Sciatic nerve (tissue), 2 donors: ENCODE data around the gene SUCLG2. TPM values are rescaled to one million over a fixed set of nuclear protein-coding genes. Genes with fewer than 3 reads are reported as not detected.

Source experiments
- ATAC-seq: fragments of 200-7000 bp; cut with Tn5 transposase; one replicate; pipeline ENCODE4 v1.9.1; 2020; ENCODE audit warnings: mild to moderate bottlenecking, moderate library complexity
- DNase-seq: peaks from one replicate; pipeline ENCODE4 v3.0.0-alpha.2; 2020; ENCODE audit warnings: low spot score
- intact Hi-C: fragments of 100-400 bp; cut with DNase I; formaldehyde crosslinking; loops from one replicate; pipeline ENCODE4 v1.14.2; 2022
- total RNA-seq: library from RNA; stranded (reverse); fragmentation: NEBNext Ultra II Directional; extraction: Animal tissue kit (Norgen Biotek cat#: 25700); gene quantifications from one replicate; pipeline ENCODE4 v1.2.1, GENCODE V29; 2021
- donor health status: DM: no; HTN: no; CAD: no.
- donor health status: DM: no; HTN: no; CAD: no.

Gene SUCLG2, protein sequence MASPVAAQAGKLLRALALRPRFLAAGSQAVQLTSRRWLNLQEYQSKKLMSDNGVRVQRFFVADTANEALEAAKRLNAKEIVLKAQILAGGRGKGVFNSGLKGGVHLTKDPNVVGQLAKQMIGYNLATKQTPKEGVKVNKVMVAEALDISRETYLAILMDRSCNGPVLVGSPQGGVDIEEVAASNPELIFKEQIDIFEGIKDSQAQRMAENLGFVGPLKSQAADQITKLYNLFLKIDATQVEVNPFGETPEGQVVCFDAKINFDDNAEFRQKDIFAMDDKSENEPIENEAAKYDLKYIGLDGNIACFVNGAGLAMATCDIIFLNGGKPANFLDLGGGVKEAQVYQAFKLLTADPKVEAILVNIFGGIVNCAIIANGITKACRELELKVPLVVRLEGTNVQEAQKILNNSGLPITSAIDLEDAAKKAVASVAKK
- 49.5 TPM for total RNA-seq

GRCh38 chr3:67654099-67654843 lies at the start of gene SUCLG2:
TSS of gene SUCLG2 (minus strand) at chr3:67654612. CDS start at chr3:67654586, 26 bp downstream.
- ATAC-seq (peak; percentile 99), DNase-seq (peak; percentile 94)
- intact Hi-C loops = no loop called here

- intact Hi-C loops = no loop called here
- ATAC-seq (no peak), DNase-seq (no peak)
Measured at GRCh38 chr3:67700596-67700995, 46.2 kb upstream of the SUCLG2 start.

DNA sequence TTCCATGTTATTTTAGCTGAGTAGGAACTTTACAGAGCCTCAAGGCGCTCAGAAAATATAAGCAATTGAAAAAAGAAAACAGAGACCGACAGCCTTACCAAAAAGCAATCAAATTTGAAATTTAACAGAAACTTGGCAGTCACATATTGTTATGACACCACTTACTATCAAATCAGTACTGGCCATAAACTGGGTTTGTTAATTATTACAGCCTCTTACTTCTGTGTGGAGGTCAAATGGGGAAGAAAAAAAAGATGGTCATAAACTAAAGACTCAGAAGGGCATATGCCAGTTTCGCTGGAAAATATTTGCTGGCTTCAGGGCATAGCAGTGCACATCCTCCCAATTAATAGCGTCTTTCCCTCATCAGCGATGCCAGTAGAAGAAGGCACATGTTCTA lies 45.5 kb upstream of the SUCLG2 start:
- intact Hi-C loops = no loop called here
- ATAC-seq (no peak), DNase-seq (no peak)

DNA sequence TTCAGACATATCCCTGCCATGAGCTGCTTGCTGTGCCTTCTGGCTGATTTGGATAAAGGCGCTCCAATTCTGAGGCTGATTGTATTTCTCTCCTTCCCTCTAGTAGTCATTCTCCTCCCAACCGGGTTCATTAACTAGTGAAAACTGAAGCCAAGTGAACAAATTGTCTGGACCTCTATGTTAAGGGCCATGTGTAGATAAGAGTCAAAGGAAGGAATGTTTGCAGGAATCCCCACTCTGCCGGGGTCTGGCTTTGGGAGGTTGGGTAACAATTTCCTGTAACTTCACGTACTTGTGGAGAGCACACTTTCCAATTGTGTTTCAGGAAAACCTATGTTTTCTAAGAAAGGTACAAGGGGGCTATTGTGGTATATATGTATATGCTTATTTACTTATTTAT lies 38.2 kb upstream of the SUCLG2 start:
- no peak for ATAC-seq
- intact Hi-C loops = no loop called here
- DNase-seq = no peak

DNA sequence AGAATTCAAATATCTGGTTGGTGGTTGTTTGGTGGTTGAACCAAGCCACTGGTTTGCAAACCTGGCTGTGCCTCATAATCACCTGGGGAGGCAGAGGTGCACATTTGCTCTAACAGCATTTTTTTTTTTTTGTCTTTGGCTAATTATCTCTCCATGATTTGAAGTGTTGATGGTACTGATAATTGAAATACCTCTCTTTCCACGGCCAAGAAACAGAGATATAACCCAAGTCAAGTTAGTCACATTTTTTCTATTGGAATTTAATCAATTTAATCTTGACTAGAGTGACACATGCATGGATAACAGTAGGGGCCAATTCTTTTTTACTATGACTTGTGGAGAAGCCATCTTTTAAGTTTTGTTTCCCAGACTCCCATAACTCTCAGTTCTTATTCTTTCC lies 37.5 kb upstream of the SUCLG2 start:
- intact Hi-C loops = no loop called here
- ATAC-seq = no peak

DNA sequence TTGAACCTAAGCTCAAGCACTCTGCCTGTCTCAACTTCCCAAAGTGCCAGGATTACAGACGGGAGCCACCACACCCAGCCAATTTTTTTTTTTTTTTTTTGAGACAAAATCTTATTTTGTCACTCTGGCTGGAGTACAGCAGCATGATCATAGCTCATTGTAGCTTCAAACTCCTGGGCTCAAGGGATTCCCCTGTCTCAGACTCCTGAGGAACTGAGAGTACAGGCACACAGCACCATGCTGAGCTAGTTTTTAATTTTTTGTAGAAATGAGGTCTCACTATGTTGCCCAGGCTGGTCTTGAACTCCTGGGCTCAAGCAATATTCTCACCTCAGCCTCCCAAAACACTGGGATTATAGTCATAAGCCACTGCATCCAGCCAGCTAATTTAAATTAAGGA lies 36.8 kb upstream of the SUCLG2 start:
- intact Hi-C loops = no loop called here
- no peak for ATAC-seq
- no peak for DNase-seq

More for the DNA sequence above, 37.5 kb upstream of the SUCLG2 start:
- DNase-seq = no peak

- intact Hi-C loops = no loop called here
- no peak for DNase-seq
- ATAC-seq = no peak
Measured at GRCh38 chr3:67689806-67690205, 35.4 kb upstream of the SUCLG2 start.

- intact Hi-C loops = no loop called here
- ATAC-seq = no peak
- no peak for DNase-seq
Measured at GRCh38 chr3:67688231-67688630, 33.8 kb upstream of the SUCLG2 start.

DNA sequence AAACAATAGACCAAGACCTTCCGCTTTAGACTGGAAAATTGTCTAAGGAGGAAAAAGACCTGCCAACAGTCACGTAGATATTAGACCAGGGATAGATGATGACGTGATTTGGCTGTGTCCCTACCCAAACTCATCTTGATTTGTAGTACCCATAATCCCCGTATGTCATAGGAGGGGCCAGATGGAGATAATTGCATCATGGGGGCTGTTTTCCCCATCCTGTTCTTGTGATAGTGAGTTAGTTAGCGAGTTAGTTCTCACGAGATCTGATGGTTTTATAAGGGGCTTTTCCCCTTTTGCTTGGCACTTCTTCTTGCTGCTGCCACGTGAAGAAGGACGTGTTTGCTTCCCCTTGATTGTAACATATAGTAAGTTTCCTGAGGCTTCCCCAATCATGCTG lies 31.7 kb upstream of the SUCLG2 start:
- DNase-seq (no peak), ATAC-seq (no peak)
- intact Hi-C loops = no loop called here

DNA sequence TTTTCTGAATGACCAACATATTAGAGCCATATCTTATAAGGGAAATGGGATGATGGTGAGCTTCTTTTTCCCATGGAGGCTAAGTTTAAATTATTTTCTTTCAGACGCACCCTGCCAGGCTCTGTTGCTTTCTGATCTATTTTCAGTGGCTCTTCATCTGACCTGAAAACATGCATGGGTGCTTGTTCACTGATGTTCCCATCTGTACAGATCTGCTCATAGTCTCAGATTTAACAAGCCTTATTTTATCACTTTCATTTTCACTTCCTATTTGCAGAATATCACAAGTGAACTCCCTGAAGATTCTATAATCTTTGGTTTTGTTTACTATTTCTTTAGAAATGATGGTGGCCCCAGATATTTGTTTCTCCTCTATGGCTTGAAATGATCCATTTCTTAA lies 31.1 kb upstream of the SUCLG2 start:
- DNase-seq = no peak
- no peak for ATAC-seq
- intact Hi-C loops = no loop called here

DNA sequence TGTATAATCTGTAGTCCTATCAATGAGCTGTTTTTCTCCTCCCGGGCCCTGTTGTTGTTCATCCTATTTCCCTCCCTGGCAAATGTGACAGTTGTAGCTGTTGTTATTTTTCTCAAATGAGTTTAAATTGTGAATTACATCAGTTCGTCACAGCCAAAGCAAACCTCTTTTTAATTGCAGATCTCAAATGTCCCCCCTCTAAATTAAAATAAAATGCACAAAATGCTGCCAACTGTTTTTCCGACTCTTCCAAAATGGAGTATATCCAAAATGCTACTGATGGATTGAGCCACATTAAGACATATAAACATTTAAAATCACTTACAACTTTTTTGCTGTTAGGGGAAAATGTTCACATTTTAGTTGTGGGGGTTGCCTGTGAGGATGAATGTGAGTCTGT lies 29.8 kb upstream of the SUCLG2 start:
- ATAC-seq (no peak), DNase-seq (no peak)
- intact Hi-C loops = no loop called here

DNA sequence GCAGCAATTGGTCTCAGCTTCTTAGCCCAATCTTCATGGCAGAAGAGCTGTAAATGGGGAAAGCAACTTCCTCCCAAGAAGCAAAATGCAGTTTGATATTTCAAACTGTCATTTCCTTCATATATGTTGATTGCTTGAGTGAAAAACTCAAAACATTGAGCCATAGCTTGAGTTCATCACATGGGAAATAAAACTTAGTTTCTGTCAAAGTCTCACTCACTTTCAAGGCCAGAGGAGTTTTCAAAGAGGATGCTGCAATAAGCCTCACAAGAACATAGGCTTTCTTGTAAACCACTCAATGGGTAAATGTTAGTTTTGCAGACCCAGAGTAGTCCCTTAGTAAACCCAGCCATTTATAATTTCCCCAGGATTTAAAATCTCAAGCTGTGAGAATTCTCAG lies 29.1 kb upstream of the SUCLG2 start:
- intact Hi-C loops = no loop called here
- ATAC-seq = no peak
- DNase-seq = no peak

DNA sequence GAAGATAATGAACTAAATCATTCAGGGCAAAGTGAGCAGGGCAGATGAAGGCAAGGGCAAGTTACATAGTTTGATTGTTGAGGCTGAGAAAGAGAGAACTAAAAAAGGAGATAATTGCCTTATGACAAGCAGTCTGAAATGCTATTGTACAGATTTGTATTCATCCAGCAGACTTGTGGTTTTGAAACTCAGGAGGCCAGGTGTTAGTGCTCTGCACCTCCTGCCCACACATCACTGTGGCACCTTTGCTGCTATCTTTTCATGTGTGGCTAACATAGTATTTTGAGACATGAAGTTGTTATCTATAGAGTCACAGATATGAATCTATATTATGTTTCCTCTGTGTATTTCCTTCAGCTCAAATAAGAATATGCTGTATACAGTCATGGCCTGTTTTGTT lies 24.3 kb upstream of the SUCLG2 start:
- DNase-seq (no peak), ATAC-seq (no peak)
- intact Hi-C loops = no loop called here

DNA sequence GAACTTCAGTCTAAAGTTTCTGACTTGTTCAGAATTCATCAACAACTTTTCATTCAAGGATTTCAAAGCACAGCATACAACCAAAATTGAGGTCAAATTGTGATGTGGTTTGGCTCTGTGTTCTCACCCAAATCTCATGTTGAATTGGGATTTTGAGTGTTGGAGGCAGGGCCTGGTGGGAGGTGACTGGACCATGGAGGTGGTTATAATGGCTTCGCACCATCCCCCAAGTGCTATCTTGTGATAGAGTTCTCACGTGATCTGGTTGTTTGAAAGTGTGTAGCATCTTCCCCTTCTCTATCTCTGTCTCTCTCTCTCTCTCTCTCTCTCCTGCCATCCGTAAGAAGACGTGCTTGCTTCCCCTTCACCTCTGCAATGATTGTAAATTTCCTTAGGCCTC lies 19.6 kb upstream of the SUCLG2 start:
- DNase-seq = no peak
- intact Hi-C loops = no loop called here

DNA sequence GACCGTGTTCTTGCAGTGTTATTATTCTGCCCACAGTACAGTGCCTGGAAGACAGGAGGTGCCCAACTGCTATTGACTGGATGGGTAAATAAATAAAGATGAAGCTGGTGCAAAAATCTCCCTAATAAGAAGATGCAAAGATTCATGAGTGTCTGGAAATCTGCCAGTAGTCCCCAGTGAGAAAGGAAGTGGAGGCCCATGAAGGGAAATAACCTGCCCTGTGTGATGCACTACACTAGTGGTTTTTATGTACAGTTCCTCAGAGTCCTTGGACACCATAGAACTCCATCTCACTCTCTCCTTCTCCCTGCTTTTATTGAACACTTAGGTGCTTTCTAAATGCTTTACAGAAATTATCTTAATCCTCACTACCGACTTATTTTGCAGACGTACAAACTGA lies 8.3 kb upstream of the SUCLG2 start:
- DNase-seq = no peak
- no peak for ATAC-seq
- intact Hi-C loops = no loop called here

More for the DNA sequence above, 19.6 kb upstream of the SUCLG2 start:
- ATAC-seq = no peak

DNA sequence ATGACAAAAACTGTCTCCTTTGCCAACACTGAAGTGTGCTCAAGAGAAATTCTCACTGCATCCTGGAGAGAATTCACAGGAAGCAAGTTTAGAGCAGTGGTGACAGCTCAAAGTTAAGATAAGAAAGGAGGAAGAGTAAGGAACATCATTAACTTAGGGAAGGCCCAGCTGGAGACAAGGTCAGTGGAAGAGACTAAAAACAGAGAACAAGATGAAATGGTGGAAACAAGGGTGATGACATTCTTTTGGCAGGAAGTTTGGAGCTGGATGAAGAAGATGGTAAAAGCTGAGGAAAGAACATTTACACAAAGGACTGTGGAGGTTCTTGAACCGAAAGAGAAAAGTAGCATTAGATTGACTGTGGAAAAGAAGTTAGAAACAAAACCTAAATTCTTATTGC lies 6.7 kb upstream of the SUCLG2 start:
- ATAC-seq (peak; percentile 28), DNase-seq (no peak)
- intact Hi-C loops = no loop called here

GRCh38 chr3:67657192-67657591 lies 2.8 kb upstream of the SUCLG2 start:
- ATAC-seq (no peak), DNase-seq (no peak)
- intact Hi-C loops = no loop called here

GRCh38 chr3:67656614-67657013 lies 2.2 kb upstream of the SUCLG2 start:
- intact Hi-C loops = no loop called here
- ATAC-seq (no peak), DNase-seq (no peak)

DNA sequence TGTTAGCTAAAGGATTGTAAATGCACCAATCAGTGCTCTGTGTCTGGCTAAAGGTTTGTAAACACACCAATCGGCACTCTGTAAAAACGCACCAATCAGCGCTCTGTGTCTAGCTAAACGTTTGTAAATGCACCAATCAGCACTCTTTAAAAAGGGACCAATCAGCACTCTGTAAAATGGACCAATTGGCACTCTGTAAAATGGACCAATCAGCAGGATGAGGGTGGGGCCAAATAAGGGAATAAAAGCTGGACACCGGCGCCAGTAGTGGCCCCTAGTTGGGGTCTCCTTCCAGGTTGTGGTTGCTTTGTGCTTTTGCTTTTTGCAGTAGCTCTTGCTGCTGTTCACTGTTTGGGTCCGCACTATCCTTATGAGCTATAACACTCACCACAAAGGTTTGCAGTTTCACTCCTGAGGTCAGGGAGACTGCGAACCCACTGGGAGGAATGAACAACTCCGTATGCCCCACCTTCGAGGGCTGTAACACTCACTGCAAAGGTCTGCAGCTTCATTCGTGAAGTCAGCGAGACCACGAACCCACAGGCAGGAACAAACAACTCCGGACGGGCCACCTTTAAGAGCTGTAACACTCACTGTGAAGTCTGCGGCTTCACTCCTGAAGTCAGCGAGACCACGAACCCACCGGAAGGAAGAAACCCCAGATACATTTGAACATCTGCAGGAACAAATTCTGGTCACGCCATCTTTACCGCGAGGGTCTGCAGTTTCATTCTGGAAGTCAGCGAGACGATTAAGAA lies 1.1 kb upstream of the SUCLG2 start:
- DNase-seq (peak; percentile 62), ATAC-seq (no peak)
- intact Hi-C loops = no loop called here

GRCh38 chr3:67654844-67655177 lies 399 bp upstream of the SUCLG2 start:
- DNase-seq = no peak
- intact Hi-C loops = no loop called here

More at GRCh38 chr3:67654844-67655177, 399 bp upstream of the SUCLG2 start:
- ATAC-seq = peak; percentile 53
